NCI-H2107 (cell line): ENCODE data around the gene ADGRB3.
"Not testable (repeated sequence)": the region's sequence is repeated elsewhere in the genome, so short reads cannot be mapped to it uniquely, and the experiment has no call there.

Experiments used
- DNase-seq: peaks from one replicate; lab custom pipeline; 2025; lab: John Stamatoyannopoulos, UW

ADGRB3 gene

GRCh38 chr6:68740828-68741500, 105.9 kb downstream of the ADGRB3 start:
- DNase-seq: no peak

GRCh38 chr6:68741501-68742386, 106.7 kb downstream of the ADGRB3 start:
- no peak for DNase-seq

DNA sequence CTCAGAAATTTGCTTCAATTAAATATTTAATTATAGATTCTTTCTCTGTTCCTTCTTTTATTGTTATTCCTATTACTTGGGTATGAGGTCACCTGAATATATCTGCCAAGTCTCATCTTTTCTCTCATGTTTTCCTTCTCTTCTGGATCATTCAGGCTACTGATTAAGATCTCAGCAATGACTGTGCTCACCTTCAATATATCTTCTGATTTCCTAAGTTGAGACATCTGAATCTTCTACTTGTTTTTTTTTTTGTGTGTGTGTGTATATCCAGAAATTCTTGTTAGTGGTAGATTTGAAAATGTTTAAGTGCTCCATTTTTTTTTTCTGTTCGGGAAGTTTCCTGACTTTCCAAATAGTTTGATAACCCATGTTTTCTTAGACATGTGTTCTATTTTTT, 108.0 kb downstream of the ADGRB3 start:
- DNase-seq: no peak

DNA sequence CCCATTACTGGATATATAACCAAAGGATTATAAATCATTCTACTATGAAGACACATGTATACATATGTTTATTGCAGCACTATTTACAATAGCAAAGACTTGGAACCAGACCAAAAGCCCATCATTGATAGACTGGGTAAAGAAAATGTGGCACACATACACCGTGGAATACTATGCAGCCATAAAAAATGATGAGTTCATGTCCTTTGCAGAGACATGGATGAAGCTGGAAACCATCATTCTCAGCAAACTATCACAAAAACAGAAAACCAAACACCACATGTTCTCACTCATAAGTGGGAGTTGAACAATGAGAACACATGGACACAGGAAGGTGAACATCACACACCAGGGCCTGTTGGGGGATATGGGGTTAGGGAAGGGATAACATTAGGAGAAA, 109.3 kb downstream of the ADGRB3 start:
- DNase-seq: not testable (repeated sequence)

- DNase-seq: no peak
Measured at GRCh38 chr6:68746376-68746775, 111.3 kb downstream of the ADGRB3 start.

DNA sequence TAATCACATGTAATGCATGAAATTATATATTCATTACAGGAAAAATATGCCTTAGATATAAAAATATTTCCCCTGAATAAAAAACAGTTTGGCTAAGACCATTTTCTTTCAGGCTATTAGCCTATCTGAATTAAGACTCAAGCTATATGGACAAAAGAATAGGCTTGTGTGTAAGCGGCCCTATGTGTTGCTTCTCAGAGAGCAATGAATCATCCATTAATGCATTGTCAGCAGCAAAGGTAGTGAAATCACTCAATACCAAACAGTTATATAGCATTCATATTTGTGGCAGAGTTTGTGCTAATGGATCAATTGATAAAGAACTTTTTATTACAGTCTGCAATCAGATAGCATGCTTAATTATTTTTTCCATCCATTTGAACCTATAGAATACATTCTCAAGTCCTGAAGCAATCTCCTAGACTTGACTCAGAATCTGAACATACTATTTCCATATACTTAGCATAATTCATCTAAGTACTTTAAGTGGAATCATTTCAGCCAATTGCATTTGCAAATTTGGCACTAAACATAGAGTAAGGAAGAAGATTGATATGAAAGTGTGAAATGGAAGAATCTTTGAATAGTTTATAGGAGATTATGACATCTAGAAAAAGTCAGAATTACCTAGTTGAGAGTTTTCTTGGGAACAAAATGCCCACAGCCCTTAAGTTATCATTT, 112.2 kb downstream of the ADGRB3 start:
- DNase-seq: no peak

- DNase-seq: not testable (repeated sequence)
Measured at GRCh38 chr6:68747832-68748231, 112.8 kb downstream of the ADGRB3 start.

DNA sequence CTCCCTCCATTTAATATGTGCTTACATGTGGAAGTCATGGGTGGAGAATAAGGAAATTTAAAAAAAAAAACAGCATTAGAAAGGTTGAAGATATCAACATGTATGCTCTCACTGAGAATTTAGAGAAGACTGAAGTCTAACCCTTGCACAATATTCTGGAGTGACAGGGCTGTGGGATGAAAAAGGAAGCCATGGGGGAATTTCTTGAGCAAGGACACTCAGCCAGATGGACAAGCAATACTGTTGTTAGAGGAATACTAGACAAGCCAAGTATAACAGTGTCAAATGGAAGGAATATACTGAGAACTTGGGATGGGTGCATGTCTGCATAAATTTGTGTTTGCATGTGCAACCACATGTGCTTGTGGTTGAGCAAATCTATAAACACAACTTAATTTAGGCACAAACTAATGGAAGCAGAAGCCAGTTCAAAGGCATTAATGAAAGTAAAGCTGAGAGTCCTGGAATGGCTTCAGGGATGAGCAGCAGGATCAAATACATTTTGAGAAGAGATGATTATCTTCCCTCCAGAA, 119.7 kb downstream of the ADGRB3 start:
- no peak for DNase-seq

DNA sequence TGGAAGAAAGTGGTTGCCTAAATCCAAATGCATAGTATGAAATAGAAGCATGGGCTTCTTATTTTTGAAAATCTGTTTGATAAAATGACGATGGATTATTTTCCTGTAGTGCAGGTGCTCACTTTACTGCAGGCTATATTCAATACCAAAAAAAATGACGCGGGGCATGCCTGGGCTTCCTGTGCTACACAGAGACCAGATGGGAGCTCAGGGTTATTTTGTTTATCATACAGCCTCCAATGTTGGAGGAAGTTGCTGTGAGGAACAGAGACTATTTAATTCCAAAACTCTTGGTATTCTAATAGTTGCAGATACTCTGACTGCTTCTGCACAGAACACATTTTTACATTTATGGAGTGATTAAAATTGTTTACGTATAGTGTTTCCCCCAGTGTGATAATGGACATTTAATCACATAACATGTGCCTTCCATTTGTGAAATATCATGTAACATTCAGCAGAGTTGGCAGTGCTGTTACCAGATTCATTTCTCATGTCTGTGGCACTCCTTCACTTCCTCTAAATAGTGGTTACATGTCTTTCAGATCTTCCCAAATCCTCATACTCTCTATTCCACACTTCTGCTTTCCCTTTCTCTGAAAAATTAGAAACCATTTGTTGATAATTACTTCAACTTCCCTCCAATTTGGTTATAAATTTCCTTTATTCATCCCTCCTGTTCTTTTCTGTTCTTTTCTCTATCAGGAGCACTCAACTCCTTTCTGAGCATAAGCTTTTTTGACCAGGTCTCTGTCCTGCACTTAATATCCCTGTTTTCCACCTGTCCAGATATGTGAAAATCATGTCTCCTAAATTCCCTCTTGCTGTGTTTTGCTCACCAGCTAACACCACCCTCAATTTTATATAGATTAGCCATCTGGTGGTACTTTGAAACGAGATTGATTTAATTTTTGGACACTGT, 121.6 kb downstream of the ADGRB3 start:
- DNase-seq: no peak

DNA sequence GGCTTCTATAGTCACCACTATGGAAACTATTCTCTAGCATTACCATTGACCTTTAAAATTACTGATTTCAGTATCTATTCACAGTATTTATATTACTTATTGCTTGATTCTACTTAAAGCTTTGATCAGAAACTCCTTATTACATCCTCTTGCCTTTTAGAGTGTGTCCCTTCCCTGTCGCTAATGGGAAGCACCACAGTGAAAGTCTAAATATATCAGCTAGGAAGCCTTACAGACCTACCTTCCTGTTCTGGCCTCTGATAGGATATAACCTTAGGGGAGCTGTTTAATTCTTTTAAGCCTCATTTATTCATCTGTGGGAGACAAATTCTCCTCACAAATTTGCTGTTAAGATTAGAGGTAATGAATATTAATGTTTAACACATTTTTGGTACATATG, 122.7 kb downstream of the ADGRB3 start:
- no peak for DNase-seq

DNA sequence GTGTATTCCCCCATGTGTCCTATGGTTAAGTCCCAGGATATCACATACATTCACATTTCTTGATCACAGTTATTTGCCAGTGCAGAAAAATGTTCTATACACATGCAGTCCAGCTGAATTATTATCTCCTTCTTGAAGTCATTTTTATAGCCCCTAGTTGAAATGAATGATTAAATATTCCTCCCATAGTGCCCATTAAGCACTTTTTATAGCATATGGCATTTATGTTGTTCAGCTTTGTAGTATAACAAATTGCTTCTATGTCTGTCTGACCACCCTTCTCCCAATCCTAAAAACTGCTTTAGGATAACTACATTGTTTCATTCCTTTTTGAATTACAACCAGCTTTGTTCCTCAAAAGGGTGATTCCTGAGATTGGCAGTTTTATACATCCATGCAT, 123.5 kb downstream of the ADGRB3 start:
- DNase-seq: no peak

DNA sequence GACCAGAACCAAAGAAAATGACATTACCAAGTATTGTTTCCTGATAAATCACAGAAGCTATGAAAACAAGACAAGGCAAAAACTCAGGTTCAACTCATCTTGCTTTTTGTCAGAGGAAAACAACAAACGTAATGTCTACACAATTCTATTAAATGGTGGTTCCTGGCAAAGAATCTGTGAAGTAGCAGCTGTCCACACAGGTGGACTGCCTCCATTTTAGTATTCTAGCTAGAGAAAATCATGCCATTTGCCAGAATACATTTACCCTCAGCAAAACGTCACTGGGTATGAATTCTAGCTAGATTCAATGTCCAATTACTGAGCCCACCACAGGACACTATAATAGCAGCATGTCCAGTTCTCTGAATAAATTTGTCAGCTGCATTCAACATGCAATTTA, 125.4 kb downstream of the ADGRB3 start:
- DNase-seq: no peak

DNA sequence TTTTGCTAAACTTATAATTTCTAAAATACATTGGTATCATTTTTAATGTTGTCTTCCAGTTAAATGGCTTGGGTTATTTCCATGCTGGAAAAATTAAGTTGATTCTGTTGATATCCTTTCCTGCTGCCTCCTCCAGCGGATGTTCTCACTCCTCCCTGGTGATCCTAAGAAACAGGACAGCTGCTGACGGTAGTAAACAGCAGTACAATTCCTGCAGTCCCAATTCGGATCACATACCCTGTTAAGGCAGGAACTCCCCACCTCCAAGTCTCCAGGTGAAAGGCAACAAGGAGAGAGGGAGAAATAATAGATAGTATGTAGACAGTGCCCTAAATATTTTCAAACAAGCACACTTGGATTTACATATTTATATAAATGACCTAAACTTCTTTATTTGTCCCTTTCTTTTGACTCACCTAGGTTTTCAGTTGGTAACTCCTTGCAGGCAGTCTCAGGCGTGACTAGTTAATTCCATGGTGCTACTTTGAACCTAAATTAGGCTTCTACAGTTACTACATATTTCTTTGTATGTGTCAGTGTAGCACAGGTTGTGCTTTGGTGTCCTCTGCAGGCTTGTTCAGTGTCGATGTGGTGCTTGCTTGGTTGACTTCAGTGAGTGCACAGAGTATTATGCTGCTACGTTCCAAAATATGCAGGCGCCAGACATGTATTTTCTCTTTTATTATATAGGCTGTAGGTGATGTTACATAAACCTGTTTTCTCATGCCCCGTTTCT, 126.0 kb downstream of the ADGRB3 start:
- peak; percentile 19 for DNase-seq

DNA sequence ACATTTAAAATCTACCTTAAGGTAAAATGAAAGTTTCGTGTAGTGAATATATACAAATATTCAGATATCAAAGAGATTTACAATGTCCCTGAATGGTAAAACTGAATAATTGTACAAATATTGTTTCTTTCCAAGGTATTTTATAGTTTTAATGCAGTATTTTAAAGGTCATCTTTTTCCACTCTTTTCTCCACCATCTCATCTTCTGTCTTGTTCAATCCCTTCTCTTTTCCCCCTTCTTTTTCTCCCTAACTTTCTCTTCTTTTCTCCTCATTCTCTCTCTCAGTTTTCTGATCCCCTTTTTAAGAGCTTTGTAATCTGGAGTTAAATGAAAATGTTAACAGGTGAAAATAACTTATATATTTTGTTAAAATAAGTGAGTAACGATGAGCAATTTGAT, 126.9 kb downstream of the ADGRB3 start:
- no peak for DNase-seq

DNA sequence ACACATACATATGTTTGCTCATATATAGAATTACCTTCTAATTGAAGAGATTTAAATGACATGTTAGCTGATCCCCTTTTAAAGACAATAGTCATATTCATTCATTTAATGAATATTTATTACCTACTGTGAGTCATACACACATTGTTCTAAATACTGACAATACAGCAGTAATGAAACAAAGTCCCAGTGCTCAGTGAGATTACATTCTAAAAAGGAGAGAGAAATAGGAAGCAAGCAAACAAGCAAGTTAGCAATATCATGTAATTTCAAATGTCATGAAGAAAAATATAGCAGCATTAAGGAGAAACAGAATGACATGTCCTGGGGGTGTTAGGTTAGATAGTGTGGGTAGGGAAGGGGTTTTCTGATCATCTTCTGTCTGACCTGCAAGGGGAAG, 136.3 kb downstream of the ADGRB3 start:
- no peak for DNase-seq

- no peak for DNase-seq
Measured at GRCh38 chr6:68774843-68775242, 139.8 kb downstream of the ADGRB3 start.

DNA sequence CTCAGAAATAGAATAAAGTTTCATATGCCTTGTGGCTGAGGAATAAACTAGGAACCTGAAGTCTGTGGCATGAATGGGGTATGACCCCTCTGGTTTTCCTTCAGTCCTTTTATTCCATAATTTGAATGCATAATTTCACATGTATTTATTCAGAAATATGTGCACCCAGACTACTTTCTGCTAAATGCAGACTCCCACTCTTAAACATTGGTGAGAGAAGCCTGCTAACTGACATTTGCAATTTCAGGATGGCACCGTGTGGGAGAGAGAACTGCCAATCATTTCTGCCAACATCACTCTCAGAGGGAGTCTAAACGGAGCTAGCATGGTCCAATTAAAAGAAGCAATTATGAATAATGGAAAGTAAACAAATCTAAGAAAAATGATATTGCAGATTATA, 141.3 kb downstream of the ADGRB3 start:
- DNase-seq: no peak

GRCh38 chr6:68777956-68778355, 142.9 kb downstream of the ADGRB3 start:
- peak; percentile 41 for DNase-seq

DNA sequence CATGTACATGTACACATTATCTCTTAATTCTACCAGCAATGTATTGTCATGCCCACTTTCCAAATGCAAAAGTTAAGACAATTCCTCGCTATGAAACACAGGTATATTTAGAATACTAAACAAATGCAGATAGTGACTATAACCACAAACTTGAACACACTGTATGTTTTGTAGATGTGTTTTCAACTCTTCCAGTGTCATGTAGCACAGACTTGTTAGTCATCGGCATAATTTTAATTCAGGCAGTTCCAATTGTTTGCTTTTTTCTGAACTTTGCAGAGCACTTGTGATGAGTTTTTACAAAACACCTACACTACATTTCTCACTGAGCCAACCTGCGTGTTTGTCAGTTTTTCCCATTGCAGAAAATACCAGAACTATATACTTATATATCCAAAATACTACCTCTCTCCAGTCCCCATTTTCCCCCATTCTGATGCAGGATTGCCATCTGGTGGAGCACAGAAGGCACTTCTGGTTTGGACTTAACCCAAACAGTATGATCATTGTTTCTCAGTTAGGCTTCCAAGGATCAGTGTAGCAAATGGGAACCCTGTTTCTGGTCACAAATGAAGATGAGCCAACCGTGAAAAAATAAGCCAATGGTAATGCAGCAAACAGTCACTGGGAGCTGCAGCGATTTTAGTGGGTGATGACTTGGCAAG, 143.4 kb downstream of the ADGRB3 start:
- peak; percentile 32 for DNase-seq

DNA sequence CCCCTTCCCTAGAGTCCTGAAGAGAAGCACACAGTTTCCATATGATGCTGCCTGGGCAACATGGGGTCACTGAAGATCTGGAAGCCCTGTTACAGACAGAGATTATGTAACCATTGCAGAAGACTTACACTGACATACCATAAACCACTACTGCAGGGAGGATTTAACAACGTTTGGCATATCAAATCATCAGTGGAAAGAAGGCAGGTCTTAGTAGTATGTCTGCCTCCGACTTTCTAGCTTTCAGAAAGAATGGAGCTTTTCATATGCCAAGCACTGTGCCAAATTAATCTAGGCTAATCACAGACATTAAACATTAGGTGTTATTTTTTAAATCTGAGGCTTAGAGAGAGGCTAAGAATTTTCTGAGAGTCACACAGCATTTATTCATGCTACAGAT, 144.3 kb downstream of the ADGRB3 start:
- no peak for DNase-seq
